ENCODE results near the gene TBX2.

The TBX2 gene

DNA sequence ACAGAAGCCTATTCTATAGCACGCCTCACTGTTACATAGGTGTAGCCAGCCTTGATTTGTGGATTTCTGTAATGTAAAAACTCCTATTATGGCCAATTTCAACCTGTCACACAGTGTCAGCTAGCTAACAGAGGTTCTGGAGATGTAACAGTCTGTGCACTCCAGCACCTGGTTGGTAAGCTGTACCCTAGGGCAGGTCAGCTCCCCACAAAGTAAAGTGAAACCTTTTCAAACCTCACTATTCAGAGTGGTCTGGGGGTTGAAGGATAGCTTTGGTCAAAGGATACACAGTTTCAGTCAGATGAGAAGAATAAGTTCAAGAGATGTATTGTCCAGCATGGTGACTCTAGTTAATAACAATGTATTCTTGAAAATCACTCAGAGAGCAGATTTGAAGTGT, 28.5 kb upstream of the TBX2 start:
- no peak overlapping the region for H3K4me3 ChIP-seq (ENCODE audit: low read depth, low read length)
- no peaks in the 10 kb centered on the region for H3K9me3 ChIP-seq (ENCODE audit: control insufficient read depth, insufficient read depth, low read depth, low read length)
- no peaks in the 10 kb centered on the region for H3K36me3 ChIP-seq (ENCODE audit: control insufficient read depth, insufficient read depth, low read length)
- H3K27ac ChIP-seq (ENCODE audit: low read depth, low read length): no peak overlapping the region
- H3K27me3 ChIP-seq (ENCODE audit: control insufficient read depth, insufficient read depth, low read length): no peaks in the 10 kb centered on the region
- H3K4me1 ChIP-seq (ENCODE audit: control insufficient read depth, insufficient read depth, low read length): peaks cover 5% of the 10 kb centered on the region; the same call in 1 of the 2 replicates
- no peak overlapping the region for H3K9ac ChIP-seq (ENCODE audit: low read length)

- Histone ChIP-seq H3K4me1 (ENCODE audit: control insufficient read depth, insufficient read depth, low read length) (peaks cover 1% of the 10 kb centered on the region; the same call in 1 of the 2 replicates), H3K4me3 (ENCODE audit: low read depth, low read length) (no peak overlapping the region), H3K9ac (ENCODE audit: low read length) (no peak overlapping the region), H3K27ac (ENCODE audit: low read depth, low read length) (no peak overlapping the region), H3K9me3 (ENCODE audit: control insufficient read depth, insufficient read depth, low read depth, low read length) (no peaks in the 10 kb centered on the region), H3K27me3 (ENCODE audit: control insufficient read depth, insufficient read depth, low read length) (no peaks in the 10 kb centered on the region), H3K36me3 (ENCODE audit: control insufficient read depth, insufficient read depth, low read length) (no peaks in the 10 kb centered on the region)
Observed at GRCh38 chr17:61371606-61372005, 28.0 kb upstream of the TBX2 start.

GRCh38 chr17:61372436-61372835, 27.2 kb upstream of the TBX2 start:
- H3K36me3 ChIP-seq (ENCODE audit: control insufficient read depth, insufficient read depth, low read length): no peaks in the 10 kb centered on the region
- H3K27ac ChIP-seq (ENCODE audit: low read depth, low read length): no peak overlapping the region
- H3K9me3 ChIP-seq (ENCODE audit: control insufficient read depth, insufficient read depth, low read depth, low read length): no peaks in the 10 kb centered on the region
- H3K4me3 ChIP-seq (ENCODE audit: low read depth, low read length): no peak overlapping the region
- H3K27me3 ChIP-seq (ENCODE audit: control insufficient read depth, insufficient read depth, low read length): no peaks in the 10 kb centered on the region
- no peaks in the 10 kb centered on the region; the same call in 1 of the 2 replicates for H3K4me1 ChIP-seq (ENCODE audit: control insufficient read depth, insufficient read depth, low read length)
- no peak overlapping the region for H3K9ac ChIP-seq (ENCODE audit: low read length)

- Histone ChIP-seq H3K27me3 (ENCODE audit: control insufficient read depth, insufficient read depth, low read length) (no peaks in the 10 kb centered on the region), H3K36me3 (ENCODE audit: control insufficient read depth, insufficient read depth, low read length) (no peaks in the 10 kb centered on the region), H3K9ac (ENCODE audit: low read length) (no peak overlapping the region), H3K9me3 (ENCODE audit: control insufficient read depth, insufficient read depth, low read depth, low read length) (no peaks in the 10 kb centered on the region), H3K4me1 (ENCODE audit: control insufficient read depth, insufficient read depth, low read length) (peaks cover 4% of the 10 kb centered on the region; the same call in 1 of the 2 replicates), H3K4me3 (ENCODE audit: low read depth, low read length) (no peak overlapping the region), H3K27ac (ENCODE audit: low read depth, low read length) (no peak overlapping the region)
Observed at GRCh38 chr17:61376931-61377838, 22.5 kb upstream of the TBX2 start.

- Histone ChIP-seq H3K9me3 (ENCODE audit: control insufficient read depth, insufficient read depth, low read depth, low read length) (no peaks in the 10 kb centered on the region), H3K27ac (ENCODE audit: low read depth, low read length) (no peak overlapping the region), H3K9ac (ENCODE audit: low read length) (no peak overlapping the region), H3K4me3 (ENCODE audit: low read depth, low read length) (no peak overlapping the region), H3K4me1 (ENCODE audit: control insufficient read depth, insufficient read depth, low read length) (peaks cover 4% of the 10 kb centered on the region; the same call in 1 of the 2 replicates), H3K27me3 (ENCODE audit: control insufficient read depth, insufficient read depth, low read length) (no peaks in the 10 kb centered on the region), H3K36me3 (ENCODE audit: control insufficient read depth, insufficient read depth, low read length) (no peaks in the 10 kb centered on the region)
Observed at GRCh38 chr17:61378658-61379456, 20.8 kb upstream of the TBX2 start.

- Histone ChIP-seq H3K27me3 (ENCODE audit: control insufficient read depth, insufficient read depth, low read length) (no peaks in the 10 kb centered on the region), H3K4me3 (ENCODE audit: low read depth, low read length) (no peak overlapping the region), H3K36me3 (ENCODE audit: control insufficient read depth, insufficient read depth, low read length) (no peaks in the 10 kb centered on the region), H3K9me3 (ENCODE audit: control insufficient read depth, insufficient read depth, low read depth, low read length) (no peaks in the 10 kb centered on the region), H3K9ac (ENCODE audit: low read length) (no peak overlapping the region), H3K27ac (ENCODE audit: low read depth, low read length) (no peak overlapping the region), H3K4me1 (ENCODE audit: control insufficient read depth, insufficient read depth, low read length) (peaks cover 4% of the 10 kb centered on the region; the same call in 1 of the 2 replicates)
Observed at GRCh38 chr17:61379457-61380216, 20.0 kb upstream of the TBX2 start.

- peaks cover 9% of the 10 kb centered on the region; the same call in 1 of the 2 replicates for H3K4me1 ChIP-seq (ENCODE audit: control insufficient read depth, insufficient read depth, low read length)
- no peaks in the 10 kb centered on the region for H3K36me3 ChIP-seq (ENCODE audit: control insufficient read depth, insufficient read depth, low read length)
- no peaks in the 10 kb centered on the region for H3K9me3 ChIP-seq (ENCODE audit: control insufficient read depth, insufficient read depth, low read depth, low read length)
- H3K9ac ChIP-seq (ENCODE audit: low read length): no peak overlapping the region
- H3K27me3 ChIP-seq (ENCODE audit: control insufficient read depth, insufficient read depth, low read length): no peaks in the 10 kb centered on the region
- no peak overlapping the region for H3K27ac ChIP-seq (ENCODE audit: low read depth, low read length)
- no peak overlapping the region for H3K4me3 ChIP-seq (ENCODE audit: low read depth, low read length)
Observed at GRCh38 chr17:61380217-61380835, 19.3 kb upstream of the TBX2 start.

DNA sequence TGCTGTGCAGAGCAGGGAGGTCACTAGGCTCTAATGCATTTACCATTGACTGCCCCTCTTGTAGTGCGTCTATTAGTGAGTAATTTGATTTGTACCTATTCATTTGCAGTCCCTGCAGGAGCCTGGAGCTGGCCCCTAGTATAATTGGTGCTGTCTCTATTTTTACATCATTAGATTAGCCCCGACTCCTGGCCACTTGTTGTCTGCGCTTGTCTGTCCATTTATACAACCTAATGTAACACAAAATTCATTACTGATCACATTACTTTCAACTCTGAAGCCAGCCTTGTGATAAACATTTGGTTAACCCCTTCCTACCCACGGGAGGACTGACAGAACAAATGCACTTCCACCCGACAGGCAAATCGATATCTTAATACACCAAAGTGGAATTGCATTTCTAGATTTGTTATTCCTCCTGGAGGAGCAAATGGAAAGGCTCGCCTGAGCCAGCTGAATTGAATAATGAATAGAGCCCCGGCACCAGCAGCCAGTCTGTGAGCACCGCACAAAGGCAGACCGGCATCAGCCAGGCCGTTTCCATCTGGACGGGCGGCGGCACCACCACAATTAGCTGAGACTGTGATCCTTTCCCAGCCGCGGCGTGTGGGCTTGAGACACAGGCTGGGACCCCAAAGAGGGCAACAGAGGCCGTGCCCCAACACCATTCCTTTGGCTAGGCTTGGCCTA, 18.7 kb upstream of the TBX2 start:
- no peak overlapping the region for H3K9ac ChIP-seq (ENCODE audit: low read length)
- no peaks in the 10 kb centered on the region for H3K9me3 ChIP-seq (ENCODE audit: control insufficient read depth, insufficient read depth, low read depth, low read length)

GRCh38 chr17:61381537-61381936, 18.1 kb upstream of the TBX2 start:
- no peaks in the 10 kb centered on the region for H3K36me3 ChIP-seq (ENCODE audit: control insufficient read depth, insufficient read depth, low read length)
- peaks cover 9% of the 10 kb centered on the region; the same call in 1 of the 2 replicates for H3K4me1 ChIP-seq (ENCODE audit: control insufficient read depth, insufficient read depth, low read length)
- H3K4me3 ChIP-seq (ENCODE audit: low read depth, low read length): no peak overlapping the region
- no peaks in the 10 kb centered on the region for H3K27me3 ChIP-seq (ENCODE audit: control insufficient read depth, insufficient read depth, low read length)
- H3K9me3 ChIP-seq (ENCODE audit: control insufficient read depth, insufficient read depth, low read depth, low read length): no peaks in the 10 kb centered on the region
- no peak overlapping the region for H3K9ac ChIP-seq (ENCODE audit: low read length)
- H3K27ac ChIP-seq (ENCODE audit: low read depth, low read length): no peak overlapping the region

More for the DNA sequence above, 18.7 kb upstream of the TBX2 start:
- Histone ChIP-seq H3K4me1 (ENCODE audit: control insufficient read depth, insufficient read depth, low read length) (peaks cover 9% of the 10 kb centered on the region; the same call in 1 of the 2 replicates), H3K36me3 (ENCODE audit: control insufficient read depth, insufficient read depth, low read length) (no peaks in the 10 kb centered on the region), H3K4me3 (ENCODE audit: low read depth, low read length) (no peak overlapping the region), H3K27ac (ENCODE audit: low read depth, low read length) (no peak overlapping the region), H3K27me3 (ENCODE audit: control insufficient read depth, insufficient read depth, low read length) (no peaks in the 10 kb centered on the region)
